ENCODE data around the gene TENM3. TPM values are rescaled to one million over a fixed set of nuclear protein-coding genes. Genes with fewer than 3 reads are reported as not detected.

Gene TENM3
- total RNA-seq, 1 donor from 2014 or later = 40.4 TPM

DNA sequence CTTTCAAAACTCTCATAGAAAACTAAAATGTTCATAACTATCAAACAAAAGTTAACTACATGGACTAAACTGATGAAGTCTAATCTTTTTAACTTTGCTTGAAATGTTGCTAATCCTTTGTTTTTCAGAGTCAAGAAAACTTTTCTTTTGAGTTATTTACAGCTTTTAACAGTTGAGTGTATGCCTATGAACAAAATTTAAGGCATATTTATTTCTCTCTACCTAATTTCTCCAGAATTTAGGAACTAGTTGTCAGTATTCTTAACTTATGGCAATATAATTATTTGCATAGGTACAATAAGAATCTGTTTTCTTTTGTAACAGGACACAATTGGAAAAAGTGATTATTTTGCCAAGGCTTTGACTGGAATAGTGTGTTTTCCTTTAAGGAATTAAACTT, 23.8 kb downstream of the TENM3 start:
- TF ChIP-seq, protein P1, sequence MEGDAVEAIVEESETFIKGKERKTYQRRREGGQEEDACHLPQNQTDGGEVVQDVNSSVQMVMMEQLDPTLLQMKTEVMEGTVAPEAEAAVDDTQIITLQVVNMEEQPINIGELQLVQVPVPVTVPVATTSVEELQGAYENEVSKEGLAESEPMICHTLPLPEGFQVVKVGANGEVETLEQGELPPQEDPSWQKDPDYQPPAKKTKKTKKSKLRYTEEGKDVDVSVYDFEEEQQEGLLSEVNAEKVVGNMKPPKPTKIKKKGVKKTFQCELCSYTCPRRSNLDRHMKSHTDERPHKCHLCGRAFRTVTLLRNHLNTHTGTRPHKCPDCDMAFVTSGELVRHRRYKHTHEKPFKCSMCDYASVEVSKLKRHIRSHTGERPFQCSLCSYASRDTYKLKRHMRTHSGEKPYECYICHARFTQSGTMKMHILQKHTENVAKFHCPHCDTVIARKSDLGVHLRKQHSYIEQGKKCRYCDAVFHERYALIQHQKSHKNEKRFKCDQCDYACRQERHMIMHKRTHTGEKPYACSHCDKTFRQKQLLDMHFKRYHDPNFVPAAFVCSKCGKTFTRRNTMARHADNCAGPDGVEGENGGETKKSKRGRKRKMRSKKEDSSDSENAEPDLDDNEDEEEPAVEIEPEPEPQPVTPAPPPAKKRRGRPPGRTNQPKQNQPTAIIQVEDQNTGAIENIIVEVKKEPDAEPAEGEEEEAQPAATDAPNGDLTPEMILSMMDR (IDR thresholded peaks at IDR 0.05; ENCODE audit: unreplicated experiment) = no peak
- Mint-ChIP-seq H3K27ac (no peak overlapping the region), H3K27me3 (no peaks in the 10 kb centered on the region), H3K36me3 (ENCODE audit: insufficient read depth) (peaks cover 8% of the 10 kb centered on the region), H3K4me3 (ENCODE audit: low read depth) (no peak overlapping the region), H3K4me1 (ENCODE audit: low read depth) (no peaks in the 10 kb centered on the region), H3K9me3 (ENCODE audit: low read depth) (peaks cover 14% of the 10 kb centered on the region)
- DNase-seq (ENCODE audit: low spot score, unreplicated experiment) = no peak

DNA sequence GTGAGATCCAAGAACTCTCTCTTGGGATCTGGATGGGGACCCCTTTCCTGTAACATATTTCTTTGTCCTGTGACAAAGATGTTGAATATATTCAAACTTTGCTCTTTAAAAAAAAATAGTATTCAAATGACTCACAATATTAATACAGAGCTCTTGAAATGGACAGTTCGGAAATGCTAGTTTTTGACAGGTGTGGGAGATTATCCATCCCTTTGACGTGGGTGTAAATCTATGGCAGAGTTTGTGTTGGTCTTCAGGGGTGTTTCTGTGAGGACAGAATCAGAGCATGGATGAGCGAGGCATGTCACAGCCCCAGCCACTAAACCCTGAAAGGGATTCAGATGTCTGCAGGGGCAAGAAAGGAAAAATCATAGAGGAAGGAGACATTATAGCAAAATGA, 25.8 kb downstream of the TENM3 start:
- H3K4me3 Mint-ChIP-seq (ENCODE audit: low read depth) = no peak overlapping the region
- H3K36me3 Mint-ChIP-seq (ENCODE audit: insufficient read depth) = peaks cover 15% of the 10 kb centered on the region
- no peak for DNase-seq (ENCODE audit: low spot score, unreplicated experiment)
- no peak overlapping the region for H3K27ac Mint-ChIP-seq
- TF ChIP-seq, protein P1 (IDR thresholded peaks at IDR 0.05; ENCODE audit: unreplicated experiment) = no peak
- H3K9me3 Mint-ChIP-seq (ENCODE audit: low read depth) = peaks cover 20% of the 10 kb centered on the region
- peaks cover 9% of the 10 kb centered on the region for H3K4me1 Mint-ChIP-seq (ENCODE audit: low read depth)
- peaks cover 3% of the 10 kb centered on the region for H3K27me3 Mint-ChIP-seq

DNA sequence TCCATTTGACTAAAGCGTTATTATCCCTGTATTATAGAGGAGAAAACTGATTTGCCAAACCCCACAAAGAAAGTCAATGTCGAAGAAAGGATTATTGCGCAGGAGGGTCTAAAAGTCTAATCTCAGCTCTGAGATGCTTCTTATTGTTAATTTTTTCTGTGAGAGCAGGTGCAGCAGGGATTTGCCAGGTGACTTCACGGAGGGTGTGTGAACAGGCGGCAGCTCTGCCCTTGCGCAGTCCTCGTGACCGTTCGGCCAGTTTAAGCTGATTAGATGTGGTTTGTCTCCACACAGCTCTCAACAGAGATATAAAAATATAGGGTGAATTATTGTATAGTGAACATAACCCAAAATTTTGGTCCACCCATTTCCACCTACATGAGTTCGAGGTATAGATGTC, 28.5 kb downstream of the TENM3 start:
- no peak overlapping the region for H3K4me3 Mint-ChIP-seq (ENCODE audit: low read depth)
- TF ChIP-seq, protein P1 (IDR thresholded peaks at IDR 0.05; ENCODE audit: unreplicated experiment) = no peak
- DNase-seq (ENCODE audit: low spot score, unreplicated experiment) = no peak
- peaks cover 12% of the 10 kb centered on the region for H3K36me3 Mint-ChIP-seq (ENCODE audit: insufficient read depth)
- no peak overlapping the region for H3K27ac Mint-ChIP-seq
- peaks cover 19% of the 10 kb centered on the region for H3K9me3 Mint-ChIP-seq (ENCODE audit: low read depth)
- peaks cover 21% of the 10 kb centered on the region for H3K4me1 Mint-ChIP-seq (ENCODE audit: low read depth)
- H3K27me3 Mint-ChIP-seq = peaks cover 8% of the 10 kb centered on the region

DNA sequence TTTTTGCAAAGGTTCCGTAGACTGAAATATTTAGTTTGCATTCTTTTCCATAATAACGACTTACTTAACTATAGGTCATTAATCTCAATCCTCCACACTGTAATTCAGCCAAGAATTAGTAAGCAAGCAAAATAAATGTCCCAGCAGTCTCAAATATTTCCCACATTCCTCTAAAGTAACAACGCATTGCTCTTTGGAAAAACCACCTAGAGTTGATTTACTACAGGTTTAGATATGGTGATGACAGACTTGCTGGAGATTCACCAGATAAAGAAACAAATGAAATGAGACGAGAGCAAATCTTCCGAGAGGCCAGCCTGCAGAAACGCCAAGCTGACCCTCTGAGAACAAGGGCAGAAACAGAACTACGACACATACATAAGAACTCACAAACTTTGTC, 28.9 kb downstream of the TENM3 start:
- peaks cover 8% of the 10 kb centered on the region for H3K27me3 Mint-ChIP-seq
- H3K27ac Mint-ChIP-seq = no peak overlapping the region
- no peak overlapping the region for H3K4me3 Mint-ChIP-seq (ENCODE audit: low read depth)
- no peak for DNase-seq (ENCODE audit: low spot score, unreplicated experiment)
- peaks cover 19% of the 10 kb centered on the region for H3K9me3 Mint-ChIP-seq (ENCODE audit: low read depth)
- H3K36me3 Mint-ChIP-seq (ENCODE audit: insufficient read depth) = peaks cover 12% of the 10 kb centered on the region
- TF ChIP-seq, protein P1 (IDR thresholded peaks at IDR 0.05; ENCODE audit: unreplicated experiment) = no peak
- peaks cover 25% of the 10 kb centered on the region for H3K4me1 Mint-ChIP-seq (ENCODE audit: low read depth)

DNA sequence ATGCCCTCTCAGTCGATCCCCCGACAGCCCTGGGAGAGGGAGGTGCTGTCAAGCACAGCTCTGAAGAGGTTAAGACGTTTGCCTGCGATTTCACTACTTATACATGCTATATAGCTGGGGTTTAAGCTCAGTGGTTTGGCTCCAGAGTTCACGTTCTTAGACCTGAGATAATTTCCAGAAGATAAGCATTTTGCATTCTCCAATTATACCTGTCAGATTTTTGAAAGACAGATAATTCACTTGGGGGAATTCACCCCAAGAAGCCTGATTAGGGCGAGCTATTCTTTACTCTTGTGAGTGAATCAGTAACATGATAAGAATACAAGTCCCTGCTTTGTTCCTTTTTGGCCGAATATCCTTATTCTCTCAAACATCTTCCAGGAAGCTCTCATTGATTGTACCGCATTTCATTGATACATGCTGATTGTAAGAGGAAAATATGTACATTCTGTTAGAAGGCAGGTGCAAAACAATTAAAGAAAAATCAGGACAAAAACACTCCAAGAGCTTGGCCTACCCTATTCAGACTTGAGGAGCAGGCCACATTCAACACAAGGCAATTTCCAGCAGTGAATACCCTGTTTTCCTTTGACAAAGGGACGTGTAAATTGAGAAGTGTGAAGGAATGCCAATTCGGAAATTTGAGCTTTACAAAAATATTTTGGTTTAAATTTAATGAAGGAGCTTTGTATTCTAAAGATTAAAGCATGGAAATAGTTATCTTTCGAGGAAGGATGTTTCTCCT, 30.2 kb downstream of the TENM3 start:
- Mint-ChIP-seq H3K27ac (peak overlapping the region; percentile 80), H3K36me3 (ENCODE audit: insufficient read depth) (peaks cover 12% of the 10 kb centered on the region), H3K4me1 (ENCODE audit: low read depth) (peaks cover 29% of the 10 kb centered on the region), H3K4me3 (ENCODE audit: low read depth) (no peak overlapping the region), H3K27me3 (peaks cover 8% of the 10 kb centered on the region), H3K9me3 (ENCODE audit: low read depth) (peaks cover 19% of the 10 kb centered on the region)
- no peak for DNase-seq (ENCODE audit: low spot score, unreplicated experiment)
- TF ChIP-seq, protein P1 (IDR thresholded peaks at IDR 0.05; ENCODE audit: unreplicated experiment) = no peak

Data from progenitor cell of endocrine pancreas (in vitro differentiated cells).